Thymus (tissue), 11 donors: ENCODE data around the gene RNLS. TPM values are rescaled to one million over a fixed set of nuclear protein-coding genes. Genes with fewer than 3 reads are reported as not detected.

ENCODE experiments used
- DNase-seq, 9 donors: peaks; one replicate each; pipeline ENCODE4 v3.0.0-alpha.2; 2013; ENCODE audit warnings: low spot score in 9 of 9, low read depth in 6 of 9, missing footprints in 1 of 9
- H3K27ac ChIP-seq, 2 donors: one replicate each; pipeline ENCODE4 v1.5.1; 2013; ENCODE audit warnings: control low read depth in 1 of 2, low read depth in 1 of 2, low read length in 1 of 2, mild to moderate bottlenecking in 1 of 2, moderate library complexity in 1 of 2
- H3K27me3 ChIP-seq, 2 donors: one replicate each; pipeline ENCODE4 v1.5.1; 2013; ENCODE audit warnings: low read length in 1 of 2; ENCODE audit not compliant: control insufficient read depth in 2 of 2, insufficient read depth in 1 of 2
- H3K36me3 ChIP-seq, 2 donors: one replicate each; pipeline ENCODE4 v1.5.1; 2013; ENCODE audit warnings: low read length in 1 of 2, mild to moderate bottlenecking in 1 of 2, moderate library complexity in 1 of 2; ENCODE audit not compliant: control insufficient read depth in 2 of 2, insufficient read depth in 2 of 2
- H3K4me1 ChIP-seq, 2 donors: one replicate each; pipeline ENCODE4 v1.5.1; 2013; ENCODE audit warnings: low read length in 2 of 2; ENCODE audit not compliant: control insufficient read depth in 2 of 2, insufficient read depth in 2 of 2
- H3K4me3 ChIP-seq, 2 donors: one replicate each; pipeline ENCODE4 v1.5.1; 2013; ENCODE audit warnings: low read length in 2 of 2, control low read depth in 1 of 2, mild to moderate bottlenecking in 1 of 2
- H3K9me3 ChIP-seq, 2 donors: one replicate each; pipeline ENCODE4 v1.5.1; 2013; ENCODE audit warnings: low read length in 1 of 2, mild to moderate bottlenecking in 1 of 2; ENCODE audit not compliant: control insufficient read depth in 2 of 2, insufficient read depth in 1 of 2
- WGBS: extraction: QIAGEN DNeasy Blood & Tissue Kit; methylation state at CpG from one replicate; pipeline ENCODE4 v1.1.7; 2013; 5-methylcytosine and 5-hydroxymethylcytosine counted together
- polyA plus RNA-seq: library from polyadenylated mRNA; stranded (reverse); fragments of 200-250 nt; gene quantifications from one replicate; pipeline ENCODE4 v1.2.3, GENCODE V29; 2013
- total RNA-seq: library from RNA; stranded (reverse); fragments of 120-200 nt; gene quantifications from one replicate; pipeline ENCODE4 v1.2.4, GENCODE V29; 2013
- donor health status: healthy.

The RNLS gene
- total and polyA plus RNA-seq, 2 donors = 4.3 to 5.0 TPM

- Histone ChIP-seq H3K9me3 (no peaks in the 10 kb centered on the region), H3K27me3 (no peaks in the 10 kb centered on the region), H3K27ac (no peak overlapping the region), H3K4me1 (no peaks in the 10 kb centered on the region), H3K36me3 (no peaks in the 10 kb centered on the region), H3K4me3 (no peak overlapping the region)
- DNase-seq = no peak
- 96% methylated on average over 6 of the region's 6 CpGs for WGBS
Observed at GRCh38 chr10:88608052-88608732, 25.1 kb upstream of the RNLS start.

DNA sequence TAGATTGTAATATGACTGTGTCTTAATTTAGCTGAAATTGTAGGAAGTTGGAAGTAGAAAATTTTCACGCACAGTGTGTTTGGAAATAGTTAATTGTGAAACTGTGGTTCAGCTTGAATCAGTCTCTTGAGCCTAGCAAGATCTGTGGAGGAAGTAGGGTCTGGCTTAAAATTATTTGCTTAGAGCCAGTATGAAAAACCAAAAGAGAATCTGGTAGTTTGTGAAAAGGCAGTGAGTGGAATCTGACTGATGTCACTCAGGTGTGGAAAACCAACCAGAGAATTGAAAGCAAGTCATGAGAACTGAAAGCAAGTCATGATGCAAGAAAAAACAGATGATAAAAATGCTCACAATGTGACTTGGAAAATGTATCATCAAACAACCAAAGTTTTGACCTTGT is 14.9 kb upstream of the RNLS start:
- Histone ChIP-seq H3K4me1 (no peaks in the 10 kb centered on the region), H3K9me3 (no peaks in the 10 kb centered on the region), H3K27ac (no peak overlapping the region), H3K4me3 (no peak overlapping the region), H3K27me3 (no peaks in the 10 kb centered on the region), H3K36me3 (no peaks in the 10 kb centered on the region)
- WGBS = 88% methylated on average over 1 of the region's 1 CpG
- peak in 1 of 9 donors; percentile 10 for DNase-seq

GRCh38 chr10:88594482-88594881 is 11.4 kb upstream of the RNLS start:
- no peak for DNase-seq
- 98% methylated on average over 1 of the region's 1 CpG for WGBS
- no peaks in the 10 kb centered on the region for H3K36me3 ChIP-seq
- no peaks in the 10 kb centered on the region for H3K4me1 ChIP-seq
- no peak overlapping the region for H3K27ac ChIP-seq
- no peaks in the 10 kb centered on the region for H3K27me3 ChIP-seq
- no peak overlapping the region for H3K4me3 ChIP-seq
- H3K9me3 ChIP-seq = no peaks in the 10 kb centered on the region

GRCh38 chr10:88592906-88593305 is 9.8 kb upstream of the RNLS start:
- DNase-seq = no peak
- no peaks in the 10 kb centered on the region for H3K4me1 ChIP-seq
- H3K9me3 ChIP-seq = no peaks in the 10 kb centered on the region
- H3K36me3 ChIP-seq = no peaks in the 10 kb centered on the region
- WGBS = 100% methylated on average over 2 of the region's 2 CpGs
- no peak overlapping the region for H3K27ac ChIP-seq
- H3K4me3 ChIP-seq = no peak overlapping the region
- no peaks in the 10 kb centered on the region for H3K27me3 ChIP-seq

- no peaks in the 10 kb centered on the region for H3K4me1 ChIP-seq
- no peaks in the 10 kb centered on the region for H3K36me3 ChIP-seq
- 100% methylated on average over 1 of the region's 1 CpG for WGBS
- H3K4me3 ChIP-seq = no peak overlapping the region
- H3K27ac ChIP-seq = no peak overlapping the region
- H3K9me3 ChIP-seq = no peaks in the 10 kb centered on the region
- no peaks in the 10 kb centered on the region for H3K27me3 ChIP-seq
- DNase-seq = no peak
Observed at GRCh38 chr10:88592381-88592780, 9.3 kb upstream of the RNLS start.

DNA sequence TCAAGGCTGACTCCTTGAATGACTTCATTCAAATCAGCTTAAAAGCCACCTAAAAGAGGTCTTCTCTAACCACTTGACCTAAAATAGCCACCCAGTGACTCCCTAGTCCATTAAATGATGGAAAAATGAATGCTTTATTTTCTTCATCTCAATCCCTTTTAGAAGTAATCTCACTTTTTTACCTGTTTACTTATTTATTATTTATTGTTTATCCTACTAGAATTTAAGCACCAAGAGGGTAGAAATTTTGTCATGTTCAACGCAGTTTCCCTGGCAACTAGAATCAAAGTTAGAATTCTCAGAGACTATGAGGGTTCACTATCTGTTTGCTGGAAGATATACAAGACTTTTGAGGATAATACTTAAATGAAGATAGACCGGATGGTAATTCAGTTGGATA is 3.3 kb upstream of the RNLS start, which contains the start of gene LIPJ:
LIPJ (plus strand) TSS at position 301 of the 400 bp plus-strand sequence. CDS start 3,926 bp downstream, outside the sequence.
- WGBS = 98% methylated on average over 2 of the region's 2 CpGs
- Histone ChIP-seq H3K27me3 (no peaks in the 10 kb centered on the region), H3K27ac (no peak within 1 kb of the TSS), H3K4me1 (peaks cover 0 to 5% of the 10 kb centered on the region in 2 donors), H3K36me3 (no peaks in the 10 kb centered on the region), H3K4me3 (no peak within 1 kb of the TSS), H3K9me3 (no peaks in the 10 kb centered on the region)
- DNase-seq = no peak

DNA sequence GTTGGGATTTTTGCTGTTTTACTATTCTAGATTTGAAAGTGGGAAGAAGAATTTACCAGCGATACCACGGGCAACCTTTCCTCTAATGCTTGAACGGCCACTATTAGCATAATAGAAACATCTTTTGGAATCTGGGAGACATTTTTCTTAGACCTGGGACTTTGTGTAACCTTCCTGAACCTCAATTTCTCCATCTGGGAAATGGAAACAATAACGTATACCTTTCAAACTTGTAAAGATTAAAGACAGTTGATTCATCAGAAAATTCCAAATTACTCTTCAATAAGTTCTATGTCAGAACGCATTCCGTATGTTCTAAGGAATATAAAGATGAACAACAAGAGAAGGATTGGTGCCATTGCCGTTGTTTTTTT is 453 bp upstream of the RNLS start:
- Histone ChIP-seq H3K9me3 (no peaks in the 10 kb centered on the region), H3K4me3 (peak overlapping the region; percentile 78 to 90), H3K27ac (peak overlapping the region; percentile 85 to 87), H3K27me3 (no peaks in the 10 kb centered on the region), H3K36me3 (no peaks in the 10 kb centered on the region), H3K4me1 (peaks cover 0 to 5% of the 10 kb centered on the region in 2 donors)
- WGBS = 57% methylated on average over 7 of the region's 7 CpGs
- peak in 1 of 9 donors; percentile 6 for DNase-seq

GRCh38 chr10:88582411-88582805 is 710 bp downstream of the RNLS start:
- Histone ChIP-seq H3K27me3 (no peaks in the 10 kb centered on the region), H3K36me3 (no peaks in the 10 kb centered on the region), H3K9me3 (no peaks in the 10 kb centered on the region), H3K4me3 (peak overlapping the region; percentile 78 to 90), H3K4me1 (peaks cover 0 to 5% of the 10 kb centered on the region in 2 donors), H3K27ac (peak overlapping the region; percentile 85 to 87)
- DNase-seq = no peak
- WGBS = 8% methylated on average over 4 of the region's 4 CpGs

GRCh38 chr10:88565072-88565471 is 18.0 kb downstream of the RNLS start:
- Histone ChIP-seq H3K4me3 (no peak overlapping the region), H3K27ac (no peak overlapping the region), H3K36me3 (no peaks in the 10 kb centered on the region), H3K4me1 (no peaks in the 10 kb centered on the region), H3K27me3 (no peaks in the 10 kb centered on the region), H3K9me3 (no peaks in the 10 kb centered on the region)
- 4% methylated on average over 1 of the region's 1 CpG for WGBS
- DNase-seq = peak in 2 of 9 donors; percentile 20 to 58
